ENCODE measurements around the gene KCNS1. TPM values are rescaled to one million over a fixed set of nuclear protein-coding genes. Genes with fewer than 3 reads are reported as not detected.

Gene KCNS1
- total and polyA plus RNA-seq, 8 donors: 0.04 to 1.3 (median 0.09) TPM; not detected in 1

- Histone ChIP-seq H3K36me3 (no peaks in the 10 kb centered on the region), H3K27me3 (no peaks in the 10 kb centered on the region), H3K4me3 (no peak overlapping the region), H3K27ac (no peak overlapping the region), H3K4me1 (no peaks in the 10 kb centered on the region), H3K9me3 (no peaks in the 10 kb centered on the region)
- no peak for TF ChIP-seq CTCF (IDR thresholded peaks at IDR 0.05)
- DNase-seq: no peak
- ATAC-seq: no peak
- 85 to 88% methylated on average over 3 of the region's 3 CpGs for WGBS, 2 donors
- intact Hi-C loops (cut with DNase I): no loop called here
- no peak for FAIRE-seq
Measured at GRCh38 chr20:45113865-45114264, 12.9 kb upstream of the KCNS1 start.

GRCh38 chr20:45112754-45113153, 11.8 kb upstream of the KCNS1 start:
- DNase-seq (no peak), FAIRE-seq (no peak), ATAC-seq (no peak)
- no peak for TF ChIP-seq CTCF (IDR thresholded peaks at IDR 0.05)
- H3K4me1 ChIP-seq: no peaks in the 10 kb centered on the region
- no peaks in the 10 kb centered on the region for H3K27me3 ChIP-seq
- no peaks in the 10 kb centered on the region for H3K9me3 ChIP-seq
- H3K4me3 ChIP-seq: no peak overlapping the region
- no peaks in the 10 kb centered on the region for H3K36me3 ChIP-seq
- H3K27ac ChIP-seq: no peak overlapping the region
- intact Hi-C loops (cut with DNase I): no loop called here

- 35 to 37% methylated on average over 17 of the region's 17 CpGs for WGBS, 2 donors
- Histone ChIP-seq H3K4me1 (no peaks in the 10 kb centered on the region), H3K27ac (no peak overlapping the region), H3K36me3 (no peaks in the 10 kb centered on the region), H3K9me3 (no peaks in the 10 kb centered on the region), H3K4me3 (no peak overlapping the region), H3K27me3 (no peaks in the 10 kb centered on the region)
- DNase-seq (peak in 1 of 6 donors; percentile 37), ATAC-seq (peak in 1 of 4 donors; percentile 45), FAIRE-seq (no peak)
- intact Hi-C loops (cut with DNase I): no loop called here
- TF ChIP-seq CTCF (IDR thresholded peaks at IDR 0.05): peak in 3 of 4 donors; percentile 14 to 29 (median 18)
Measured at GRCh38 chr20:45111799-45112471, 11.0 kb upstream of the KCNS1 start.

GRCh38 chr20:45111285-45111684, 10.4 kb upstream of the KCNS1 start:
- WGBS, 2 donors: 57 to 62% methylated on average over 11 of the region's 11 CpGs
- TF ChIP-seq CTCF (IDR thresholded peaks at IDR 0.05): no peak

GRCh38 chr20:45110301-45110700, 9.4 kb upstream of the KCNS1 start:
- Histone ChIP-seq H3K4me3 (no peak overlapping the region), H3K27me3 (no peaks in the 10 kb centered on the region), H3K4me1 (no peaks in the 10 kb centered on the region), H3K27ac (no peak overlapping the region), H3K9me3 (no peaks in the 10 kb centered on the region), H3K36me3 (no peaks in the 10 kb centered on the region)
- no peak for ATAC-seq
- TF ChIP-seq CTCF (IDR thresholded peaks at IDR 0.05): no peak
- DNase-seq: peak in 1 of 6 donors; percentile 53
- intact Hi-C loops (cut with DNase I): no loop called here
- 82 to 91% methylated on average over 11 of the region's 11 CpGs for WGBS, 2 donors
- no peak for FAIRE-seq

More at GRCh38 chr20:45111285-45111684, 10.4 kb upstream of the KCNS1 start:
- ATAC-seq (no peak), FAIRE-seq (no peak), DNase-seq (no peak)
- Histone ChIP-seq H3K27me3 (no peaks in the 10 kb centered on the region), H3K36me3 (no peaks in the 10 kb centered on the region), H3K27ac (no peak overlapping the region), H3K9me3 (no peaks in the 10 kb centered on the region), H3K4me1 (no peaks in the 10 kb centered on the region), H3K4me3 (no peak overlapping the region)
- intact Hi-C loops (cut with DNase I): no loop called here
